ENCODE data around the gene LRRK1.

The LRRK1 gene

DNA sequence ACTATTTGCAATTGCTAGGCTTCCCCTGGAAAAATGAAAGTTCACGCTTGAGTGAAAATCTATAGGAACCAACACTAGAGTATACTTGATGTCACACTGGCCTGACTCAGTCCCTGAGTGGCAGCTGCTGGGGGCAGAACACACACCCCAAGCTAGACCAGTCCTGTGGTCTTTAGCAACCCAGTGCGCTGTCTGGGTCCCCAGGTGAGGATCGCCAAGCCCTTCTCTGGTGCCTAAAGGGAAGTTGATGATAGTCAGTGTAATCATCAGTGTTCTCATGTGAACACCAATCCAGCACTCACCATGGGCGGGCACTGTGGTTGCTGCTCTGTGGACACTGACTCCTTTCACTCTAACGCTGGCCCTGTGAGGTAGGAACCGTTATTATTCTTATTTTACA, 28.3 kb upstream of the LRRK1 start:
- TF ChIP-seq, protein P1, sequence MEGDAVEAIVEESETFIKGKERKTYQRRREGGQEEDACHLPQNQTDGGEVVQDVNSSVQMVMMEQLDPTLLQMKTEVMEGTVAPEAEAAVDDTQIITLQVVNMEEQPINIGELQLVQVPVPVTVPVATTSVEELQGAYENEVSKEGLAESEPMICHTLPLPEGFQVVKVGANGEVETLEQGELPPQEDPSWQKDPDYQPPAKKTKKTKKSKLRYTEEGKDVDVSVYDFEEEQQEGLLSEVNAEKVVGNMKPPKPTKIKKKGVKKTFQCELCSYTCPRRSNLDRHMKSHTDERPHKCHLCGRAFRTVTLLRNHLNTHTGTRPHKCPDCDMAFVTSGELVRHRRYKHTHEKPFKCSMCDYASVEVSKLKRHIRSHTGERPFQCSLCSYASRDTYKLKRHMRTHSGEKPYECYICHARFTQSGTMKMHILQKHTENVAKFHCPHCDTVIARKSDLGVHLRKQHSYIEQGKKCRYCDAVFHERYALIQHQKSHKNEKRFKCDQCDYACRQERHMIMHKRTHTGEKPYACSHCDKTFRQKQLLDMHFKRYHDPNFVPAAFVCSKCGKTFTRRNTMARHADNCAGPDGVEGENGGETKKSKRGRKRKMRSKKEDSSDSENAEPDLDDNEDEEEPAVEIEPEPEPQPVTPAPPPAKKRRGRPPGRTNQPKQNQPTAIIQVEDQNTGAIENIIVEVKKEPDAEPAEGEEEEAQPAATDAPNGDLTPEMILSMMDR (conservative IDR thresholded peaks at IDR 0.05; ENCODE audit: low read depth, low read length) = no peak
- DNase-seq (ENCODE audit: low read depth) = no peak
- no peak overlapping the region for H3K4me3 ChIP-seq (ENCODE audit: low read depth, low read length)

DNA sequence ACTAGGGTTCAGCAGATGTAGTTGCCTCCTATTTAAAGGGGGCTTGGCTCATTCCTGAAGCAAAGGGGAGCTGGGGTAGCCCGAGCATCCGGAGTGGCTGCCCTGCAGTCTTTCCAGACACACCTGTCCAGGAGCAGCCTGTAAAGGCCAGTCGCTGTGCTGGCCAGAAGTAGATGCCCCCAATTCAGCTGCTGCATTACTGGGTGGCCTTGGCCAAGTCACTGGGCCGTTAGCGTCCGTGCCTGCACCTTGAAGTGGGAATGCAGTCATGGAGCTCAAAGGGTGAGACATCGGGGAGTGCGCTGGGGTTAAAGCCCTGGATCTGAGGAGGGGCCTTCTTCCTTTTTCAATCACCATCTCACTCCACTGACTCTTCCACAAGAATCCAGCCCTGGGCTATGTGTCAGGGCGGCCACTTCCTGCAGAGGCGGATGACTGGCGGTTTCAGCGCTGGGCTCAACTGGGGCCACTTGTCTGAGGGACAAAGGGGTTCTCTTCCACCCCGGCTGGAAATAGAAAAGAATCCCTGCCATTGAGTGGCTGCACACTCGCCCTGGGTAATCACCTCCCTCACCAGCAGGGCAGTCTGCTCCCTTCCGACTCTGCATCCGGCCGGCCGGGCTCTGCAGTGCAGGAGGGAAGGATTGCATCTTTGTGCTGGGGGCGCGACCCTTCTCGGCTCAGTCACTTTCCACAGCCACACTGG, 27.7 kb upstream of the LRRK1 start:
- H3K4me3 ChIP-seq (ENCODE audit: low read depth, low read length) = no peak overlapping the region
- DNase-seq (ENCODE audit: low read depth) = peak; percentile 13
- TF ChIP-seq, protein P1 (conservative IDR thresholded peaks at IDR 0.05; ENCODE audit: low read depth, low read length) = no peak

DNA sequence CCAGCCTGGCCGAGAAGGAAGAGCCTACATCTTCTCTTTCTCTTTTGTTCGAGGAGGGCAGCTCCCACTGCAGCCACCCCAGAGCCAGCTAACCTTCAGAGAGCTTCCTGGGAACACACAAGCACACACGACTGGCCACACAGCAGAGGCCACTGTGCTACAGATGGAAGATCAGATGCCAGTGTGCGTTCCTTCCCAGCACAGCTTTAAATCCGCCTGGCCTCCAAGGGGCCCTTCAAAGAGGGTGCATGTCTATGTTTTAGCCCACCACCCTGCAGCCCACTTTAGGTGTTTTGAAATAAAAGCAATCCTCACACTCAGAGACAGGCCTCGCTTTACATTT, 27.2 kb upstream of the LRRK1 start:
- TF ChIP-seq, protein P1 (conservative IDR thresholded peaks at IDR 0.05; ENCODE audit: low read depth, low read length) = no peak
- no peak for DNase-seq (ENCODE audit: low read depth)
- no peak overlapping the region for H3K4me3 ChIP-seq (ENCODE audit: low read depth, low read length)

DNA sequence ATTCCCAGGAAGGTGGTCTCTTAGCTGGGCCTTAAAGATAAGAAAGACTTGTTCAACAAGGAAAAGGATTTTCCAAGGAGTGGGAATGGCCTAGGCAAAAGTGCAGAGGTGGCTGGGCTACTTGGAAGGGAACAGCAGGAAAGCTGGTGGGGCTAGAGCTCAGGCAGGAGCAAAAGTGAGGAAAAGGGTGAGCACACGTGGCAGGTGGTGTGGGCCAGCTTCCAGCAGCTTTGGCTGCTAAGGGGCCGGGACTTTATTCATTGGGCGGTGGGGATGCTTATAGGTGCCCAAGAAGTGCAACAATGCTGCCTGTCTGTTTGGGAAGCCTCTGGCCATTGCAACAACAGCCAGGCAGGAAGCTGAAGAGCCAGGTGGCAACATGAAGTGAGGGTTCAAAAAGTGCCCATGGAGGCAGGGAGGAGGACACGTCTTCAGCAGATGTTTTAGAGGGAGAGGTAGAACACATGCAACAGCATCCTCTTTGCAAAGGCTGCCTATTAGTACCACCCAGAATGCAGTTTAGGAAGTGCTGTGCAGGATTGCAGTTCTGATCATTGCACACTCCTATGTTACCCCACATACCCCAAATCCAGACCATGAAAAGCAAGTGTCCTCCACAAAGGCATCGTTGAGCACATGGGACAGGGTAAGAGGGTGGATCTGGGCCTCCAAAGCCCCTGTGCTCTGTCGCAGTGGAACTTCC, 25.7 kb upstream of the LRRK1 start:
- TF ChIP-seq, protein P1 (conservative IDR thresholded peaks at IDR 0.05; ENCODE audit: low read depth, low read length) = no peak

DNA sequence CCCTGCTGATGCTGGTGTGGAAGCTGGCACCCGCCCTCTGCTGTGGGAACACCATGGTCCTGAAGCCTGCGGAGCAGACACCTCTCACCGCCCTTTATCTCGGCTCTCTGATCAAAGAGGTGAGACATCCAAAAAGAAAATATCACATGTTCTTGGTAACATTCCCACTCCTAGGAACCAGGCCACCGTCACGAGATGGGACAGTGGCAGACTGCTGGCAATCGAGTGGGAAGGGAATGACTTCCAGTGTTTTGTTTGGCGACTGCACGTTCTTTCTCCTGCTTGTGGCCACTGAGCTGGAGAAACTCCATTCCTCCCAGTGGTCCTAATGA, 25.2 kb upstream of the LRRK1 start:
- no peak for DNase-seq (ENCODE audit: low read depth)
- H3K4me3 ChIP-seq (ENCODE audit: low read depth, low read length) = no peak overlapping the region
- TF ChIP-seq, protein P1 (conservative IDR thresholded peaks at IDR 0.05; ENCODE audit: low read depth, low read length) = no peak

More for the DNA sequence above, 25.7 kb upstream of the LRRK1 start:
- no peak for DNase-seq (ENCODE audit: low read depth)
- no peak overlapping the region for H3K4me3 ChIP-seq (ENCODE audit: low read depth, low read length)

DNA sequence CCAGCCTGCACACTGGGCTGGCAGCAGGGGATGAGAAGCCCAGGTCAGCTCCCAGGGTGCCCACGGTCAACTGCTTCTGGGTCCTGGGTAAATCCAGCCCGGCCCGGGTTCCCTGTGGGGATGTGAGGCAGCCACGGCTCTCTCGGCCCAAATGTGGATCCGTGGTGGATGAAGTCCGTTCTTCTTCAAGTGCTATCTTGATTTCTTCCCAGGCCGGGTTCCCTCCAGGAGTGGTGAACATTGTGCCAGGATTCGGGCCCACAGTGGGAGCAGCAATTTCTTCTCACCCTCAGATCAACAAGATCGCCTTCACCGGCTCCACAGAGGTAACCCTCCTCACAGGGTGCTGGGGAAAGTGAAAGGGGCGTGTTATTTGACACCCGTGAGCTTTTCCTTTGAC, 23.4 kb upstream of the LRRK1 start:
- no peak for DNase-seq (ENCODE audit: low read depth)
- H3K4me3 ChIP-seq (ENCODE audit: low read depth, low read length) = no peak overlapping the region
- TF ChIP-seq, protein P1 (conservative IDR thresholded peaks at IDR 0.05; ENCODE audit: low read depth, low read length) = no peak
